Measurements from ENCODE around the gene U2AF1L4. TPM values are rescaled to one million over a fixed set of nuclear protein-coding genes. Genes with fewer than 3 reads are reported as not detected.

Gene U2AF1L4
- total RNA-seq, 1 donor = 5.8 TPM

GRCh38 chr19:35731779-35732405 is 13.3 kb downstream of the U2AF1L4 start:
- no peaks in the 10 kb centered on the region for H3K9me3 ChIP-seq (ENCODE audit: low read depth, low read length)
- no peak for TF ChIP-seq CTCF (IDR thresholded peaks at IDR 0.05; ENCODE audit: extremely low read depth, low read depth, low read length)
- no peak overlapping the region for H3K4me2 ChIP-seq (ENCODE audit: insufficient read depth, low read length)
- DNase-seq (ENCODE audit: insufficient read length, low spot score, missing footprints) = peak; percentile 81
- H3K27me3 ChIP-seq (ENCODE audit: insufficient read depth, low read length) = no peaks in the 10 kb centered on the region
- no peak overlapping the region for H2AFZ ChIP-seq (ENCODE audit: low read length)
- H3K27ac ChIP-seq (ENCODE audit: low read depth, low read length) = no peak overlapping the region
- no peaks in the 10 kb centered on the region for H3K79me2 ChIP-seq (ENCODE audit: insufficient read depth, low read length)
- peaks cover 68% of the 10 kb centered on the region for H3K36me3 ChIP-seq (ENCODE audit: insufficient read depth, low read length)
- peaks cover 10% of the 10 kb centered on the region for H4K20me1 ChIP-seq (ENCODE audit: insufficient read depth, low read length)
- no peaks in the 10 kb centered on the region for H3K4me1 ChIP-seq (ENCODE audit: insufficient read depth, low read length)
- H3K4me3 ChIP-seq (ENCODE audit: insufficient read depth, low read length) = no peak overlapping the region

- TF ChIP-seq CTCF (IDR thresholded peaks at IDR 0.05; ENCODE audit: extremely low read depth, low read depth, low read length) = no peak
- Histone ChIP-seq H3K4me2 (ENCODE audit: insufficient read depth, low read length) (no peak overlapping the region), H3K36me3 (ENCODE audit: insufficient read depth, low read length) (peaks cover 65% of the 10 kb centered on the region), H3K9me3 (ENCODE audit: low read depth, low read length) (no peaks in the 10 kb centered on the region), H2AFZ (ENCODE audit: low read length) (no peak overlapping the region), H3K4me1 (ENCODE audit: insufficient read depth, low read length) (no peaks in the 10 kb centered on the region), H3K4me3 (ENCODE audit: insufficient read depth, low read length) (no peak overlapping the region), H3K79me2 (ENCODE audit: insufficient read depth, low read length) (no peaks in the 10 kb centered on the region), H4K20me1 (ENCODE audit: insufficient read depth, low read length) (peaks cover 10% of the 10 kb centered on the region), H3K27me3 (ENCODE audit: insufficient read depth, low read length) (no peaks in the 10 kb centered on the region), H3K27ac (ENCODE audit: low read depth, low read length) (no peak overlapping the region)
- DNase-seq (ENCODE audit: insufficient read length, low spot score, missing footprints) = no peak
These were observed 13.9 kb downstream of the U2AF1L4 start for GRCh38 chr19:35731353-35731752.

GRCh38 chr19:35730326-35730725 is 14.9 kb downstream of the U2AF1L4 start:
- no peak for TF ChIP-seq CTCF (IDR thresholded peaks at IDR 0.05; ENCODE audit: extremely low read depth, low read depth, low read length)
- no peak overlapping the region for H3K4me3 ChIP-seq (ENCODE audit: insufficient read depth, low read length)
- H3K27me3 ChIP-seq (ENCODE audit: insufficient read depth, low read length) = no peaks in the 10 kb centered on the region
- H3K9me3 ChIP-seq (ENCODE audit: low read depth, low read length) = no peaks in the 10 kb centered on the region
- DNase-seq (ENCODE audit: insufficient read length, low spot score, missing footprints) = peak; percentile 71
- no peak overlapping the region for H2AFZ ChIP-seq (ENCODE audit: low read length)
- peaks cover 10% of the 10 kb centered on the region for H4K20me1 ChIP-seq (ENCODE audit: insufficient read depth, low read length)
- peaks cover 75% of the 10 kb centered on the region for H3K36me3 ChIP-seq (ENCODE audit: insufficient read depth, low read length)
- H3K4me1 ChIP-seq (ENCODE audit: insufficient read depth, low read length) = no peaks in the 10 kb centered on the region
- H3K4me2 ChIP-seq (ENCODE audit: insufficient read depth, low read length) = no peak overlapping the region
- H3K27ac ChIP-seq (ENCODE audit: low read depth, low read length) = no peak overlapping the region
- no peaks in the 10 kb centered on the region for H3K79me2 ChIP-seq (ENCODE audit: insufficient read depth, low read length)

- Histone ChIP-seq H3K79me2 (ENCODE audit: insufficient read depth, low read length) (no peaks in the 10 kb centered on the region), H3K27ac (ENCODE audit: low read depth, low read length) (no peak overlapping the region), H3K36me3 (ENCODE audit: insufficient read depth, low read length) (peaks cover 80% of the 10 kb centered on the region), H3K4me2 (ENCODE audit: insufficient read depth, low read length) (no peak overlapping the region), H3K9me3 (ENCODE audit: low read depth, low read length) (no peaks in the 10 kb centered on the region), H3K4me3 (ENCODE audit: insufficient read depth, low read length) (no peak overlapping the region), H3K4me1 (ENCODE audit: insufficient read depth, low read length) (no peaks in the 10 kb centered on the region), H4K20me1 (ENCODE audit: insufficient read depth, low read length) (peaks cover 10% of the 10 kb centered on the region), H3K27me3 (ENCODE audit: insufficient read depth, low read length) (no peaks in the 10 kb centered on the region), H2AFZ (ENCODE audit: low read length) (no peak overlapping the region)
- TF ChIP-seq CTCF (IDR thresholded peaks at IDR 0.05; ENCODE audit: extremely low read depth, low read depth, low read length) = no peak
- peak; percentile 82 for DNase-seq (ENCODE audit: insufficient read length, low spot score, missing footprints)
These were observed 15.5 kb downstream of the U2AF1L4 start for GRCh38 chr19:35729763-35730162.

Data from osteoblast (primary cell).